H9 (cell line): ENCODE data around the gene MSS51. TPM values are rescaled to one million over a fixed set of nuclear protein-coding genes. Genes with fewer than 3 reads are reported as not detected.

Experiments
- DNase-seq: peaks from one replicate; pipeline ENCODE4 v3.0.0-alpha.2; 2017
- H2AFZ ChIP-seq: one replicate; pipeline ENCODE4 v1.6.1; 2013; ENCODE audit warnings: mild to moderate bottlenecking, low read length, control low read depth, moderate library complexity
- H2AK5ac ChIP-seq: 2 replicates; pipeline ENCODE4 v1.6.1; 2013; ENCODE audit warnings: low read length, control low read depth, mixed read lengths; ENCODE audit not compliant: insufficient read length
- H2BK120ac ChIP-seq: one replicate; pipeline ENCODE4 v1.6.1; 2013; ENCODE audit warnings: low read depth, mild to moderate bottlenecking, low read length, control low read depth, inconsistent platforms; ENCODE audit not compliant: poor library complexity, severe bottlenecking
- H2BK12ac ChIP-seq: 2 replicates; pipeline ENCODE4 v1.6.1; 2013; ENCODE audit warnings: low read length, control low read depth, mixed read lengths, low read depth; ENCODE audit not compliant: insufficient read length
- H2BK15ac ChIP-seq: 2 replicates; pipeline ENCODE4 v1.6.1; 2013; ENCODE audit warnings: low read depth, low read length, control low read depth
- H2BK20ac ChIP-seq: one replicate; pipeline ENCODE4 v1.6.1; 2013; ENCODE audit warnings: low read depth, mild to moderate bottlenecking, low read length, control low read depth, inconsistent platforms; ENCODE audit not compliant: poor library complexity, severe bottlenecking
- H2BK5ac ChIP-seq: 2 replicates; pipeline ENCODE4 v1.6.1; 2013; ENCODE audit warnings: low read length, control low read depth, mixed read lengths; ENCODE audit not compliant: insufficient read length
- H3K14ac ChIP-seq: 2 replicates; pipeline ENCODE4 v1.6.1; 2013; ENCODE audit warnings: low read length, control low read depth; ENCODE audit not compliant: insufficient read depth
- H3K18ac ChIP-seq: 2 replicates; pipeline ENCODE4 v1.6.1; 2013; ENCODE audit warnings: low read depth, mild to moderate bottlenecking, mixed read lengths, low read length, control low read depth; ENCODE audit not compliant: insufficient read length
- H3K23ac ChIP-seq: 2 replicates; pipeline ENCODE4 v1.6.1; 2013; ENCODE audit warnings: low read length, control low read depth, mixed read lengths, low read depth; ENCODE audit not compliant: insufficient read length
- H3K23me2 ChIP-seq: 2 replicates; pipeline ENCODE4 v1.6.1; 2013; ENCODE audit warnings: low read depth, mild to moderate bottlenecking, mixed read lengths, low read length, control low read depth; ENCODE audit not compliant: insufficient read length, poor library complexity, severe bottlenecking
- H3K27ac ChIP-seq: 2 replicates; pipeline ENCODE4 v1.5.1; 2013; ENCODE audit warnings: low read length, control low read depth, mixed read lengths, low read depth; ENCODE audit not compliant: insufficient read length
- H3K27me3 ChIP-seq: 2 replicates; pipeline ENCODE4 v1.6.1; 2013; ENCODE audit warnings: low read length, control low read depth, inconsistent platforms; ENCODE audit not compliant: insufficient read depth
- H3K4ac ChIP-seq: 2 replicates; pipeline ENCODE4 v1.6.1; 2013; ENCODE audit warnings: low read depth, mild to moderate bottlenecking, control low read depth, inconsistent platforms, low read length, moderate library complexity
- H3K4me1 ChIP-seq: 2 replicates; pipeline ENCODE4 v1.6.1; 2013; ENCODE audit warnings: low read length, control low read depth, inconsistent platforms; ENCODE audit not compliant: insufficient read depth
- H3K4me2 ChIP-seq: 2 replicates; pipeline ENCODE4 v1.6.1; 2013; ENCODE audit warnings: low read length, control low read depth, mixed read lengths; ENCODE audit not compliant: insufficient read length, insufficient read depth
- H3K56ac ChIP-seq: 2 replicates; pipeline ENCODE4 v1.6.1; 2013; ENCODE audit warnings: low read depth, mild to moderate bottlenecking, mixed read lengths, low read length, control low read depth; ENCODE audit not compliant: insufficient read length
- H3K79me1 ChIP-seq: 2 replicates; pipeline ENCODE4 v1.6.1; 2013; ENCODE audit warnings: low read depth, mild to moderate bottlenecking, moderate library complexity, low read length, control low read depth, inconsistent platforms; ENCODE audit not compliant: insufficient read depth, poor library complexity, severe bottlenecking
- H3K79me2 ChIP-seq: 2 replicates; pipeline ENCODE4 v1.6.1; 2013; ENCODE audit warnings: low read length, control low read depth, inconsistent platforms; ENCODE audit not compliant: insufficient read depth
- H3K9ac ChIP-seq: 2 replicates; pipeline ENCODE4 v1.6.1; 2013; ENCODE audit warnings: low read length, control low read depth, mixed read lengths; ENCODE audit not compliant: insufficient read length; ENCODE audit errors: extremely low read depth
- H3K9me3 ChIP-seq: one replicate; pipeline ENCODE4 v1.6.1; 2013; ENCODE audit warnings: low read depth, low read length, inconsistent platforms; ENCODE audit not compliant: control insufficient read depth
- H3T11ph ChIP-seq: one replicate; pipeline ENCODE4 v1.6.1; 2013; ENCODE audit warnings: mild to moderate bottlenecking, low read length, control low read depth, inconsistent platforms
- H4K20me1 ChIP-seq: one replicate; pipeline ENCODE4 v1.6.1; 2013; ENCODE audit not compliant: control insufficient read depth, insufficient read length, insufficient read depth
- H4K5ac ChIP-seq: 2 replicates; pipeline ENCODE4 v1.6.1; 2013; ENCODE audit warnings: low read depth, mild to moderate bottlenecking, mixed read lengths, low read length, control low read depth; ENCODE audit not compliant: insufficient read length
- H4K8ac ChIP-seq: replicated peaks from 2 replicates; pipeline ENCODE4 v1.6.1; 2013; ENCODE audit warnings: low read length, control low read depth, mixed read lengths, low read depth; ENCODE audit not compliant: insufficient read length
- H4K91ac ChIP-seq: 2 replicates; pipeline ENCODE4 v1.6.1; 2013; ENCODE audit warnings: low read depth, mild to moderate bottlenecking, moderate library complexity, mixed read lengths, low read length, control low read depth; ENCODE audit not compliant: insufficient read length
- H3K27ac Mint-ChIP-seq, 3 experiments: 2 replicates in 2 of 3; 3 replicates in 1 of 3; pipeline ENCODE4 v1.8.0; 2020 to 2021; ENCODE audit warnings: mixed read lengths in 3 of 3, mild to moderate bottlenecking in 1 of 3, moderate library complexity in 1 of 3
- H3K27me3 Mint-ChIP-seq: 2 replicates; pipeline ENCODE4 v1.8.0; 2021; ENCODE audit warnings: low read depth, mild to moderate bottlenecking, moderate library complexity, mixed read lengths
- H3K36me3 Mint-ChIP-seq, 3 experiments: 2 replicates in 2 of 3; 3 replicates in 1 of 3; pipeline ENCODE4 v1.8.0; 2020 to 2021; ENCODE audit warnings: low read depth in 3 of 3, mixed read lengths in 3 of 3; ENCODE audit not compliant: insufficient read depth in 1 of 3
- H3K4me1 Mint-ChIP-seq, 2 experiments: 2 replicates each; pipeline ENCODE4 v1.8.0; 2020; ENCODE audit warnings: mixed read lengths in 2 of 2
- H3K4me3 Mint-ChIP-seq, 2 experiments: 2 replicates in 1 of 2; 3 replicates in 1 of 2; pipeline ENCODE4 v1.8.0; 2020 to 2021; ENCODE audit warnings: mild to moderate bottlenecking in 2 of 2, mixed read lengths in 2 of 2, moderate library complexity in 1 of 2
- H3K9me3 Mint-ChIP-seq, 2 experiments: 2 replicates in 1 of 2; 3 replicates in 1 of 2; pipeline ENCODE4 v1.8.0; 2020; ENCODE audit warnings: mild to moderate bottlenecking in 2 of 2, mixed read lengths in 2 of 2, moderate library complexity in 1 of 2
- WGBS: extraction: QIAGEN DNeasy Blood & Tissue Kit; methylation state at CpG from one replicate; pipeline ENCODE4 v1.1.7; 2013; ENCODE audit warnings: missing lambda C conversion rate, low lambda C conversion rate, mixed read lengths; ENCODE audit not compliant: insufficient read length; ENCODE audit errors: extremely low coverage; 5-methylcytosine and 5-hydroxymethylcytosine counted together
- total RNA-seq: library from RNA; stranded (reverse); gene quantifications from 2 replicates; pipeline ENCODE4 v1.2.1, GENCODE V29; 2021
- TF ChIP-seq, protein P1 (sequence below): fragments of 200-600 bp; sonication (generic); conservative IDR thresholded peaks from 3 replicates; pipeline ENCODE4 v1.8.0; 2021; ENCODE audit warnings: antibody characterized with exemption, mild to moderate bottlenecking

Gene MSS51
- total RNA-seq, 1 experiment from 2014 or later = 1.9 TPM

DNA sequence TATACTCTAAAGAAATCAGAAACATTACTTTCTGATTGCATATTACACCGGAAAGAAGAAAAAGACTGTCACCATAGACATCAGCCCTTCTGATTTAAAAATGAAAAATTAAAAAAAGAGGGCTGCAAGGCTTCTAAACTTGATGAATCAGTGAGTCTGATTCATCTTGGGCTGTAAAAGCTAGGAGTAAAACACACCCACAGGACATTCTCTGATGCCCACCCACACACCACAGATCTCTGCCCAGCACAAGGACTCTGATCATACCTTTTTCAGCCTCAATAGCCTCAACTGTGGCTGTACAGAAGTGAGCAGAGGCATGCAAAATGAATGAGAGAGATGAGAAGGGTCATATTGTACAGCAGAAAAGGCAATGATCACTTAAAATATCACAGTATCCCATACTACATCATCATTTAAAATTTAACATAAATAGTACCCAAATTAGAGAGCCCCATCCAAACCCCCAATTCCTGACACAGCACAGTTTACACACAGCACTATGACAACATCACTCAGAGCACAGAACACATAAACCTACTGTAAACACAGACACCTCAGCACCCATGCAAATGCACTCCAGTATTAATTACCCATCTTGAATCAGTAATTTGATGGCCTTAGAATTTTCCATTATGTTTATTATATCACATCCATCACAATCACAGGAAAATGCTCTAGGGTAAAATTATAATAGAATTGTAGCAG, 6.4 kb upstream of the MSS51 start:
- Histone ChIP-seq H3K14ac (no peak overlapping the region), H2BK120ac (no peak overlapping the region), H2BK5ac (no peak overlapping the region), H2AK5ac (no peak overlapping the region), H4K5ac (no peak overlapping the region), H3K4ac (no peak overlapping the region), H3K27me3 (no peaks in the 10 kb centered on the region), H3K23me2 (no peaks in the 10 kb centered on the region), H2AFZ (no peak overlapping the region), H4K20me1 (no peaks in the 10 kb centered on the region), H4K91ac (no peak overlapping the region), H3K79me1 (no peaks in the 10 kb centered on the region), H3K23ac (no peak overlapping the region), H3T11ph (no peak overlapping the region), H2BK12ac (no peak overlapping the region), H3K9me3 (no peaks in the 10 kb centered on the region), H3K27ac (no peak overlapping the region), H3K4me1 (no peaks in the 10 kb centered on the region), H3K9ac (no peak overlapping the region), H2BK15ac (no peak overlapping the region), H4K8ac (no peak overlapping the region), H3K79me2 (no peaks in the 10 kb centered on the region), H3K18ac (no peak overlapping the region), H3K4me2 (no peak overlapping the region), H2BK20ac (no peak overlapping the region), H3K56ac (no peak overlapping the region)
- Mint-ChIP-seq H3K27ac (no peak overlapping the region), H3K4me3 (no peak overlapping the region), H3K36me3 (peaks cover 0 to 12% (median 0%) of the 10 kb centered on the region in 3 experiments; a peak in 5 of 7 replicates), H3K27me3 (no peaks in the 10 kb centered on the region), H3K9me3 (no peaks in the 10 kb centered on the region), H3K4me1 (no peaks in the 10 kb centered on the region)
- TF ChIP-seq, protein P1, sequence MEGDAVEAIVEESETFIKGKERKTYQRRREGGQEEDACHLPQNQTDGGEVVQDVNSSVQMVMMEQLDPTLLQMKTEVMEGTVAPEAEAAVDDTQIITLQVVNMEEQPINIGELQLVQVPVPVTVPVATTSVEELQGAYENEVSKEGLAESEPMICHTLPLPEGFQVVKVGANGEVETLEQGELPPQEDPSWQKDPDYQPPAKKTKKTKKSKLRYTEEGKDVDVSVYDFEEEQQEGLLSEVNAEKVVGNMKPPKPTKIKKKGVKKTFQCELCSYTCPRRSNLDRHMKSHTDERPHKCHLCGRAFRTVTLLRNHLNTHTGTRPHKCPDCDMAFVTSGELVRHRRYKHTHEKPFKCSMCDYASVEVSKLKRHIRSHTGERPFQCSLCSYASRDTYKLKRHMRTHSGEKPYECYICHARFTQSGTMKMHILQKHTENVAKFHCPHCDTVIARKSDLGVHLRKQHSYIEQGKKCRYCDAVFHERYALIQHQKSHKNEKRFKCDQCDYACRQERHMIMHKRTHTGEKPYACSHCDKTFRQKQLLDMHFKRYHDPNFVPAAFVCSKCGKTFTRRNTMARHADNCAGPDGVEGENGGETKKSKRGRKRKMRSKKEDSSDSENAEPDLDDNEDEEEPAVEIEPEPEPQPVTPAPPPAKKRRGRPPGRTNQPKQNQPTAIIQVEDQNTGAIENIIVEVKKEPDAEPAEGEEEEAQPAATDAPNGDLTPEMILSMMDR = no peak
- no peak for DNase-seq
- WGBS = no CpG with 5 or more reads among the region's 1 CpG
